Retinal pigment epithelial cell (primary cell): ENCODE data around the gene VIP.
"Not testable (repeated sequence)": the region's sequence is repeated elsewhere in the genome, so short reads cannot be mapped to it uniquely, and the experiment has no call there.

Experiments used
- DNase-seq: peaks from one replicate; pipeline ENCODE4 v3.0.0-alpha.2; 2010; ENCODE audit warnings: low read depth
- H3K4me3 ChIP-seq: 2 replicates; pipeline ENCODE4 v1.5.1; 2011; ENCODE audit warnings: mild to moderate bottlenecking, low read length, control low read depth, moderate library complexity
- TF ChIP-seq, protein P1 (sequence below): conservative IDR thresholded peaks from 2 replicates; pipeline ENCODE4 v1.5.1; 2011; ENCODE audit warnings: low read depth, low read length, control low read depth, inconsistent platforms

The VIP gene

DNA sequence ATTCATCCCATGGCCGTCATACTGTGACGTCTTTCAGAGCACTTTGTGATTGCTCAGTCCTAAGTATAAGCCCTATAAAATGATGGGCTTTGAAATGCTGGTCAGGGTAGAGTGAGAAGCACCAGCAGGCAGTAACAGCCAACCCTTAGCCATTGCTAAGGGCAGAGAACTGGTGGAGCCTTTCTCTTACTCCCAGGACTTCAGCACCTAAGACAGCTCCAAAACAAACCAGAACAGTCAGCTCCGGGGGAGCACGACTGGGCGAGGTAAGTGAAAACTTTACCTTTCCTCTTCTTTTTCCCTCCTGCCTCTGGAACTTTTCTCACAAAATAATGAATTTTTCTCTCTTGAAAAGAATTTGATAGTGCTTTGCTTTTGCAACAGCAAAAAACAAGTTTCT lies at the start of gene VIP:
Gene VIP, plus strand, starts transcription at position 104 of the 400 bp plus-strand sequence. CDS start 1,381 bp downstream, outside the sequence.
- TF ChIP-seq, protein P1, sequence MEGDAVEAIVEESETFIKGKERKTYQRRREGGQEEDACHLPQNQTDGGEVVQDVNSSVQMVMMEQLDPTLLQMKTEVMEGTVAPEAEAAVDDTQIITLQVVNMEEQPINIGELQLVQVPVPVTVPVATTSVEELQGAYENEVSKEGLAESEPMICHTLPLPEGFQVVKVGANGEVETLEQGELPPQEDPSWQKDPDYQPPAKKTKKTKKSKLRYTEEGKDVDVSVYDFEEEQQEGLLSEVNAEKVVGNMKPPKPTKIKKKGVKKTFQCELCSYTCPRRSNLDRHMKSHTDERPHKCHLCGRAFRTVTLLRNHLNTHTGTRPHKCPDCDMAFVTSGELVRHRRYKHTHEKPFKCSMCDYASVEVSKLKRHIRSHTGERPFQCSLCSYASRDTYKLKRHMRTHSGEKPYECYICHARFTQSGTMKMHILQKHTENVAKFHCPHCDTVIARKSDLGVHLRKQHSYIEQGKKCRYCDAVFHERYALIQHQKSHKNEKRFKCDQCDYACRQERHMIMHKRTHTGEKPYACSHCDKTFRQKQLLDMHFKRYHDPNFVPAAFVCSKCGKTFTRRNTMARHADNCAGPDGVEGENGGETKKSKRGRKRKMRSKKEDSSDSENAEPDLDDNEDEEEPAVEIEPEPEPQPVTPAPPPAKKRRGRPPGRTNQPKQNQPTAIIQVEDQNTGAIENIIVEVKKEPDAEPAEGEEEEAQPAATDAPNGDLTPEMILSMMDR, result no peak
- no peak for DNase-seq
- no peak within 1 kb of the TSS for H3K4me3 ChIP-seq

DNA sequence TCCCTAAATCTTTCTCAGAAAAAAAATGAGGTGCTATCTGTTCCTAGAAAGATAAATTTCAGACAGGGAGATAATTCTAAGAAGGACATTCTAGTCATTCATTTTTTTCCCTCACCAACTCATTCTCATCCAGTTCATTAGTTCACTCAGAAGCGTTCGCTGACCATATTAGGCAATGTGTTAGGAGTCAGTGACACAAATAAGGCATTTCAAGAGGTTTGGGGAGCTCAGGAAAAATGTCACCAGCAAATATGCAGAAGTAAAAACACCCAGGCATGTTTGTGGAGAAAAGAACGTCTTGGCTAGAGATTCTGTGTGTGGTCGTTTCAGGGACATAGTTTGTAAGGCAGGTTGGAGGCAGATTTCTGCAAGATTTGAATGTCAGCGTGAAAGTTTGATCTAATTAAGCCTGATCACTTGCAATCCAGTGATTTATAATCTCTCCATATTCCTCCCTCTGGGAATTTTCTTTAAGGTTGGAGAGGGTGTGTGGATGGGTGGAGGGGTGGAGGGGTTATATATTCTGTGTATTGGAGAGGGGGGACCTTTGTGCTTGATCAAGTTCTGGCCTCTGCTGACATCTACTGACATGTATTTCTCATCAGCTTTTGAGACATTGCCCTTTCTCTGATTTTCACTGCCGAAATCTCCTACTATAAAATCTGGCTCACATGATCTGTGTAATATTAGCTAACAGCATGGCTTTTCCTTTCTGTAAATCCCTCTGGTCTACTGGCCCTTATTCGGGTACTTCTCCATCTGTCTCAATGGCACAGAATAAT lies 49.3 kb upstream of the VIP start:
- TF ChIP-seq, protein P1, result no peak
- DNase-seq, result no peak
- H3K4me3 ChIP-seq, result no peak overlapping the region

GRCh38 chr6:152701863-152702401 lies 48.7 kb upstream of the VIP start:
- TF ChIP-seq, protein P1, result no peak
- DNase-seq, result no peak
- no peak overlapping the region for H3K4me3 ChIP-seq

GRCh38 chr6:152703750-152704149 lies 46.8 kb upstream of the VIP start:
- not testable (repeated sequence) for DNase-seq, H3K4me3 ChIP-seq

GRCh38 chr6:152705327-152705726 lies 45.3 kb upstream of the VIP start:
- TF ChIP-seq, protein P1, result no peak
- DNase-seq, result no peak
- no peak overlapping the region for H3K4me3 ChIP-seq

DNA sequence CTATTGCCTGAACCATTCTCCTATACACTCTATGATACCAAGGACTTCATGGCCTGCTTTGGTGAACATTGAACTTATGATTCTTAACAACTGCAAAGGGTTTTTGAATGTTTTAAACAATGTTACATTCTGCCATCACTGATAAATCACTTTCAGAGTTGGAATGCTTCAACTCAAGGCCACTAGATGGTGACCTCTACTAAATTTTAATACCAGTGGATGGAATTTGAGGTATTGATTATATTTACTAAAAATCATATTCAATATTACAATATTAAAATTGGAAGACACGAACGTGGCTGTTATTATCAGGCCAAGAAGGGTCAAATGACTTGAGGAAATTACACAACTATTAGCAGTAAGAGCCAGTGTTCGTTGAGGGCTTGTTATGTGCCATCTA lies 34.3 kb upstream of the VIP start:
- no peak for DNase-seq
- TF ChIP-seq, protein P1, result no peak
- H3K4me3 ChIP-seq, result no peak overlapping the region

DNA sequence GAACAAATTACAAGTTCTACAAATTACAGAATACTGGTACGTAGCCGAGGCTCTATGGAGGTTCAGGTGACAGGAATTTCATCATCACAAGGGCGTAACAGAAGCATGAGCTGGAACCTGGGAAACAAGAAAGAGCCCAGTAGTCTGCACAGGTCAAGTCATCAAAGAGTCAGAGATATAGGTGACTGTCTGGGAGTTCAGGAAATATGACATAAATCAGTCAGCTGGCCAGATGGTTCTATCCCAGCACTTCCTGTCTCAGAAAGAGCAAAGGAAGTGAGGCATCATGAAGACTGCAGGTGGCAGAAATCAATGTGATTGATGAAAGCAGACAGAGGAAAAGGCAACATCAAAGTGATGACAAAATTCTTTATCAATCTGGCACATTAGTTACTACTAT lies 29.6 kb upstream of the VIP start:
- TF ChIP-seq, protein P1, result no peak
- no peak for DNase-seq
- no peak overlapping the region for H3K4me3 ChIP-seq
